Muscle of leg (tissue), 11 donors: Measurements from ENCODE around the gene TSPAN9. TPM values are rescaled to one million over a fixed set of nuclear protein-coding genes. Genes with fewer than 3 reads are reported as not detected.

Experiments
- DNase-seq: peaks from one replicate; pipeline ENCODE4 v3.0.0; 2013
- H3K27ac ChIP-seq: one replicate; pipeline ENCODE4 v1.5.1; 2013; ENCODE audit warnings: mild to moderate bottlenecking, low read length, control low read depth
- H3K27me3 ChIP-seq: one replicate; pipeline ENCODE4 v1.6.1; 2013; ENCODE audit warnings: low read length; ENCODE audit not compliant: control insufficient read depth, insufficient read depth
- H3K36me3 ChIP-seq: one replicate; pipeline ENCODE4 v1.6.1; 2013; ENCODE audit warnings: low read length; ENCODE audit not compliant: control insufficient read depth, insufficient read depth
- H3K4me1 ChIP-seq: one replicate; pipeline ENCODE4 v1.6.1; 2013; ENCODE audit warnings: low read length; ENCODE audit not compliant: control insufficient read depth, insufficient read depth
- H3K4me3 ChIP-seq: one replicate; pipeline ENCODE4 v1.5.1; 2013; ENCODE audit warnings: low read length, control low read depth
- H3K9me3 ChIP-seq: replicated peaks from 2 replicates; pipeline ENCODE4 v1.6.1; 2013; ENCODE audit warnings: low read depth, low read length; ENCODE audit not compliant: control insufficient read depth
- WGBS: methylation state at CpG from one replicate; pipeline ENCODE4 v1.1.5; 2013; ENCODE audit warnings: missing lambda C conversion rate; ENCODE audit not compliant: insufficient coverage; 5-methylcytosine and 5-hydroxymethylcytosine counted together
- polyA plus RNA-seq, 8 donors: library from polyadenylated mRNA; unstranded; fragments of 120-200 nt; gene quantifications; one replicate each; pipeline versions ENCODE4 v1.2.1 to v1.2.3, GENCODE V29; 2013; ENCODE audit warnings: inconsistent platforms in 1 of 8, low replicate concordance in 1 of 8; ENCODE audit not compliant: insufficient read length in 8 of 8, insufficient read depth in 1 of 8
- total RNA-seq: library from RNA; stranded (reverse); fragments of 120-200 nt; gene quantifications from one replicate; pipeline ENCODE4 v1.2.4, GENCODE V29; 2013

TSPAN9 gene
- total and polyA plus RNA-seq, 9 donors, result 56.6 to 142 (median 116) TPM

DNA sequence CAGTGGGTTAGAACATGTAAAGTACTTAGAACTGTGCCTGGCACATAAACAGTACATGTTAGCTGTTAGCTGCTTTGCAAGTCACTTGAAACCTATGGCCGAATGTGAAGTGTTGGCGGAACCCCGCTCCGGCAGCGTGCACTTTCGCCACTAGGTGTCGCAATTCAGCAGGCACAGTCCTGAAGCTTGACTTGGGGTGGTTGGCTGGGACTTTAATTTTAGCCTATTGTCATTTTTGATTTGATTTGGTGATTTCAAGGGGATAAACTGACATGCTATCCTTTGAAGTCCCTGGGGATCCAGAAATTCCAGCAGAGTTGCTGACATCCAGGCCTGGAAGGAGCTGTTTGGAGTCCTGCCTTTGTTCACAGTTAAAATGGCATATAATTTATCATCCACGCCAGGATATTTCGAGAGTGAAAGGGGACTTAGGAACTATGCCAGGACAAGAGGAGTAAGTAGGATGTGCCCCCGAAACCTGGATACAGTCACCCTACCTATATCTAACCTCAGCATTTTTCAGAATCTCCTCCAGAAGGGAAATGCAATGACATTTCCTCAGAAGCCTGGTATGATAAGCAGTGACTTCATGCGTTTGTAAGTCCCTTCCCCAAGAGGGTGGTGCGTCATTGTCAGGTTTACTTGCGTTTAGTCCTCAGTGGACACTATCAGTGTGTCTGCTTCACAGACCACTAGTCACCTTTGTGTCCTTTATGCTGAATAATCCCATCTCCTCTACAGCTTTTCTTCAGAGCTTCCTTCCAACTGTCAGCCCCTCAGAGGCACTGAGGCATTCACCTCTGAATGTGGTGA is 3.5 kb upstream of the TSPAN9 start:
- H3K27me3 ChIP-seq, result peaks cover 21% of the 10 kb centered on the region
- no peak overlapping the region for H3K4me3 ChIP-seq
- H3K27ac ChIP-seq, result no peak overlapping the region
- H3K36me3 ChIP-seq, result no peaks in the 10 kb centered on the region
- H3K4me1 ChIP-seq, result peaks cover 20% of the 10 kb centered on the region
- DNase-seq, result peak; percentile 92
- H3K9me3 ChIP-seq, result no peaks in the 10 kb centered on the region
- WGBS, result 14% methylated on average over 10 of the region's 13 CpGs

DNA sequence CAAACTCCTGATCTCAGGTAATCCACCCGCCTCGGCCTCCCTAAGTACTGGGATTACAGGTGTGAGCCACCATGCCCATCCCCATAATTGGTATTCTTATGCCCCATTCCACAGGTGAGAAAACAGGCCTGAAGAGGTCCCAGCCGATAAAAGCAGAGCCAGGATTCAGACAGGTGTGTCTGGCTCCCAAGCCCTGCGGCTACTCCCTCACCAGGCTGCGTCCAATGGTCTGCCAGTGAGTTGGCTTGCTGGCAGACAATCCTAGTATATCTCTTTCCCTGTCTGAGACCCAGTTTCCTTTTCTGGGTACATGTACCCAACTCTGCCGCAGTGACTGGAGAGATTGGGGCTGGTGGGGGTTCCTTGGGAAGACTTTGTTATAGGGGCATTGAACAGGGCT is 1.9 kb upstream of the TSPAN9 start:
- H3K27ac ChIP-seq, result no peak overlapping the region
- peaks cover 20% of the 10 kb centered on the region for H3K4me1 ChIP-seq

DNA sequence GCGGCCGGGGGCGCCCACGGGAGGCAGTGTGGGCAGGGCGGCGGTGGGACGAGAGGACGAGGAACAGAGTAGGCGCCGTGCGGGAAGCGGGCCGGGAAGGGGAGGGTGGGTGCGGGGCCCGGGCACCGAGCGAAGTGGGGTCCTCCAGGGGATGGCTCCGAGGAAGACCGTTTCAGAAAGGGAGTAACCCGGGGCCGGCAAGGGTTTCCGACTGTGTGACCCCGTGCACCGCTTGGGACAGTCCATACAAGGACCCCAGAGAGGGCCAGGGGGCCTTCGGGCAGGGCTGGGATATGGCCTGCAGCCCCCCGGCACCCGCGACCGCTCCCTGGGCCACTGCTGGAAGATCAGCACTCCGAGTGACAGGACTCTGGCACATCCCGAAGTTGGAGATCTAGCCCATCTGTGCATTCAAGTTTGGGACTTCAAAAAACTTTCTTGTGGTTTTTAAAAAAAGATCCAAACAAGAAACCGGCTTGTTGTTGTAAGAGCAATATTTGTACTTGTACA is 448 bp downstream of the TSPAN9 start:
- no peaks in the 10 kb centered on the region for H3K9me3 ChIP-seq
- H3K27me3 ChIP-seq, result peaks cover 18% of the 10 kb centered on the region
- peak overlapping the region; percentile 70 for H3K27ac ChIP-seq
- WGBS, result under 1% methylated on average over 31 of the region's 32 CpGs
- H3K36me3 ChIP-seq, result no peaks in the 10 kb centered on the region
- peaks cover 32% of the 10 kb centered on the region for H3K4me1 ChIP-seq
- H3K4me3 ChIP-seq, result peak overlapping the region; percentile 68
- no peak for DNase-seq

More for the DNA sequence above, 1.9 kb upstream of the TSPAN9 start:
- DNase-seq, result no peak
- Histone ChIP-seq H3K9me3 (no peaks in the 10 kb centered on the region), H3K27me3 (peaks cover 18% of the 10 kb centered on the region), H3K36me3 (no peaks in the 10 kb centered on the region), H3K4me3 (no peak overlapping the region)
- 100% methylated on average over 6 of the region's 6 CpGs for WGBS

DNA sequence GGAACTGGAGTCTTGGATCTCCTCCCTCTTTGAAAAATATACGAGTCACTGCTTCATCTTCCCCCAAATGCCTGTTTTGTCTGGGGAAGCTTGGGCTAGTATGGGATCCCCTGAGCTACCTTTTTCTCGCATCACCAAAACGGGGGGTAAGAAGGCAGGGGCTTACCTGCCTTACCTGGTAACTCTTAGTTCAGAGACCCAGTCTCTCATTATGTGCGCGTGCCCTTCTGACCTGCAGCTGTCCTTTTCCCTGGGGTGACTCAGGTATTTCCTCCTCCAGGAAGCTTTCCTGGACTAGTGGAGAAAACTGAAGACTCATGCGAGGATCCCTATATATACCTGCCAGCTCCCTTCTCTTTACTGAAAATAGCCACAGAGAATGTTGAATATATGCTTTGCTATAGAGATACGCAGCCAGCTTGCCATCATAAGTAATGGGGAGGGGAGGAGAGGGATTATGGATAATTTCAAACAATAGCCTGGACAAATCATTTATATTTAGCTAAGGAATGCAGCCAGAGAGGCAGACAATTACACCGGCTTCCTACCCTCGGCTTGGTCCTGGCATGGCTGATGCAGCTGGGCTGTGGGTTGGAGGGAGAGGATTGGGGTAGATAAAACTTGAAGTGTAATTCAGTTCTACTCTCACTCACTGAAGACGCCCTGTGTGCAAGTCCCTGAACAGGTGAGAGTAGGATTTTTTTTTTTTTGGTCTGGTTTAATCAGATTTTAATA is 1.1 kb downstream of the TSPAN9 start:
- Histone ChIP-seq H3K4me1 (peaks cover 36% of the 10 kb centered on the region), H3K27ac (no peak overlapping the region), H3K36me3 (no peaks in the 10 kb centered on the region), H3K27me3 (peaks cover 18% of the 10 kb centered on the region), H3K9me3 (no peaks in the 10 kb centered on the region), H3K4me3 (peak overlapping the region; percentile 68)
- WGBS, result 29% methylated on average over 2 of the region's 10 CpGs
- DNase-seq, result peak; percentile 50

DNA sequence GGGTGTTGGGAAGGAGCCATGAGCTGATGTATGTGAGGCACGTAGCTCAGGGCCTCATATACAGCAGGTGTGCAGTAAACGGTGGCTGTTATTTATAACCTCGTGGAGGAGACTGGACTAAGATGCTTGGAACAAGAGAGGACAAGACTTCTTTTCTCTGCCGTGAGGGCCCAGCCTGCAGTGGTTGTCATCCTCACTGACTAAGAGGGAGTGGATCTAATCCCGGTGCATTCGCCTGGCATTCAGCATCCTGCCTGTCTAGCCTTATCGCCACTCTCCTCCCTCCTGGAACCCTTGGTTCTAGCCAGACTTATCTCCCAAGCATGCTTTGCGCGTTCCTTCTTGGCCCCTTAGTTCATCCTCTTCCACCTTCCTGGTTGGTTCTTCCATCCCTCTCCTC is 3.9 kb downstream of the TSPAN9 start:
- peaks cover 5% of the 10 kb centered on the region for H3K36me3 ChIP-seq
- H3K27me3 ChIP-seq, result peaks cover 9% of the 10 kb centered on the region
- WGBS, result 71% methylated on average over 8 of the region's 9 CpGs
- peaks cover 55% of the 10 kb centered on the region for H3K4me1 ChIP-seq
- no peak overlapping the region for H3K4me3 ChIP-seq
- H3K27ac ChIP-seq, result peak overlapping the region; percentile 42
- H3K9me3 ChIP-seq, result no peaks in the 10 kb centered on the region
- peak; percentile 33 for DNase-seq

DNA sequence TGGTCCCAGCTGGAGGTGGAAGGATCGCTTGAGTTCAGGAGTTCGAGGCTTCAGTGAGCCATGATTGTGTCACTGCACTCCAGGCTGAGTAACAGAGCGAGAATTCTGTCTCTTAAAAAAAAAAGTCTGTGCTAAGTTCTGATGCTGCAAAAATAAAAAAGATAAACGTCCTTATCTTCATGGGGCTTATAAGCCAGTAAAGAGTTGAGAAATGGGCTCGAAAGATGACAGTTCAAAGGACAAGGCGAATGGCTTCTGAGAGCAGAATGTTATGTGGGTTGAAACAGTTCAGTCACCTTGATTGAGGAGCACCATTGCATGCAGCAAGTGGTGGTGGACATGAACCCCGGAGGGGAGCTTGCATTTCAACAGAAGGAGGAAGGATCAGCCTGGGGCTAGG is 4.7 kb downstream of the TSPAN9 start:
- Histone ChIP-seq H3K4me3 (no peak overlapping the region), H3K27ac (no peak overlapping the region), H3K9me3 (no peaks in the 10 kb centered on the region), H3K4me1 (peaks cover 55% of the 10 kb centered on the region), H3K27me3 (peaks cover 8% of the 10 kb centered on the region), H3K36me3 (peaks cover 5% of the 10 kb centered on the region)
- no peak for DNase-seq
- WGBS, result 84% methylated on average over 7 of the region's 7 CpGs

DNA sequence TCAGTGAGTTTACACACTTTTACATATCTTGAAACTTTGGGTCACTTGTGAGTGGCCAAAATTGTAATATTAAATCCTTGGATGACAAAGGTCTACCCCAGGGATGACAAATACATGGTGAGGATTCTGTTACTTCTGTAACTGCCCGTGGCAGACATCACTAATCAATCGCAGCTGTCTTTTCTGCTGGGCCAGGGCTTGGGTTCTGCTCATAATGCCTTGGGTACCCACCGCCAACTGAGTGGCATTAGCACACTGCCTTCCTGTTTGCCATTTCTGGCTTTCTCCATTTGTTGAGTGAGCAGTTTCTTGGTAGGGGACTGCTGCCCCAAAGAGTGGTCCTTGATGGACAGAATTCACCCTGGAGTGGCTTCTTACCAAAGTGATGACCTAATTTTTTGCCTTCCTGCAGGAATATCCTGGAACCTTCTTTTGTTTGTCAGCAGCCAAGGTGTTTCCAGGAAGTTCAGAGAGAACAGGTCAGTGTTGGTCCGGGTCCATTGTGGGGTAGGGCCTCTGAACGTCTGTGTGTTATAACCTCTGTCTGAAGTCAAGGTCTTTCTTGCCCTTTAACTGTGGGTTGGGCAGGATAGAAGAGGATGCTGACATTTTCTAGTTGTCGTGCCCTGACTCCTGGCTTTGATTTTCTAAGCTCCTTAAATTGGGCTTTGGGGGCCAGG is 6.2 kb downstream of the TSPAN9 start:
- Histone ChIP-seq H3K9me3 (no peaks in the 10 kb centered on the region), H3K27ac (peak overlapping the region; percentile 65), H3K4me3 (no peak overlapping the region), H3K36me3 (peaks cover 5% of the 10 kb centered on the region), H3K27me3 (peaks cover 2% of the 10 kb centered on the region), H3K4me1 (peaks cover 59% of the 10 kb centered on the region)
- 52% methylated on average over 4 of the region's 6 CpGs for WGBS
- DNase-seq, result no peak

DNA sequence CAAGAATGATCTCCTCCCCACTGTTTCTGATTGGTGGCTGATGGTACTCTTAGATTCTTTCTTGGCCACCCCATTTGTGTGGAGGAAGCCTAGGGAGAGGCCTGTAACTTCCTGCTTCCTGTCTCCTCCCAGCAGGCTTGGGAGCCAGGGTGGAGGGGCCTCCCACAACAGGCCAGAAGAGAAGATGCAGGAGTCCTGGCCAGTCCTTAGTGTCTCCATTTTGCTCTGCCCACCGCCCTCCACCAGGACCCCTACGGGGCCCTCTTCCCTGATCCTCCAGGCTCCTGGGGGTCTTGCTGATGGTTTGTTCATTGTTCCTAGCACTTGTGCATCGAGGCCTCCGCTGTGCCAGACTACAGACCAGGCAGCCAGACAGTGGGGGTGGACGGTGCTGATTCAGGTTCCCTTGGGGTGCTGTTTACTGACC is 6.8 kb downstream of the TSPAN9 start:
- H3K27me3 ChIP-seq, result peaks cover 2% of the 10 kb centered on the region
- H3K4me1 ChIP-seq, result peaks cover 60% of the 10 kb centered on the region
- no peak overlapping the region for H3K4me3 ChIP-seq
- peak; percentile 63 for DNase-seq
- H3K9me3 ChIP-seq, result no peaks in the 10 kb centered on the region
- peak overlapping the region; percentile 65 for H3K27ac ChIP-seq
- 47% methylated on average over 3 of the region's 5 CpGs for WGBS
- peaks cover 5% of the 10 kb centered on the region for H3K36me3 ChIP-seq

DNA sequence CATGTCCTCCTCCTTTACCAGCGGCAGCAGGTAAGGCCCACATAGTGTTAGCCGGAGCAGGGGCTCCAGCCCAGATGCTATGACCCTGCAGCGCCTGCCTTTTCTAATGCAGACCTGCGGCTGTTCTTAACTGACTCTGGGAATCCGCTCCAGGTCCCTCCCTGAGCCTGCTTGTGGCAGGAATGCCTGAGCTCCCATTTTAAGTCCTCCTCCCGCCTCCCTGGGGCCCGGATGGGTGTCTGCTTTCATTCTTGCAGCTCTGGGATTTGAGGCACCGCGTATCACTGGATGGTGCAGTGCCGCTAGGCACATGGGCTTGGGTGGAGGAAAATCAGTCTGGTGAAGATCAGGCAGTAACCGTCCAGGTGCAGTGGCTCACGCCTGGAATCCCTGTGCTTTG is 7.6 kb downstream of the TSPAN9 start:
- DNase-seq, result peak; percentile 37
- Histone ChIP-seq H3K9me3 (no peaks in the 10 kb centered on the region), H3K27ac (peak overlapping the region; percentile 65), H3K27me3 (peaks cover 2% of the 10 kb centered on the region), H3K4me3 (no peak overlapping the region), H3K36me3 (peaks cover 5% of the 10 kb centered on the region), H3K4me1 (peaks cover 60% of the 10 kb centered on the region)
- WGBS, result 66% methylated on average over 11 of the region's 12 CpGs
